DOHH2 (cell line): Measurements from ENCODE around the gene SLC39A11.
"Not testable (repeated sequence)": the region's sequence is repeated elsewhere in the genome, so short reads cannot be mapped to it uniquely, and the experiment has no call there.

Source experiments
- H3F3A ChIP-seq: fragments of 200-600 bp; sonication (generic), shearing (Covaris generic); 2 replicates; pipeline ENCODE4 v1.6.0; 2016; ENCODE audit warnings: antibody characterized with exemption, mild to moderate bottlenecking; ENCODE audit not compliant: control insufficient read depth, insufficient read depth
- H3K27ac ChIP-seq: fragments of 200-600 bp; sonication (generic); 2 replicates; pipeline ENCODE4 v1.5.1; 2014; ENCODE audit warnings: low read depth, mild to moderate bottlenecking, low read length, moderate library complexity
- H3K27me3 ChIP-seq: fragments of 200-600 bp; sonication (generic); 2 replicates; pipeline ENCODE4 v1.6.1; 2014; ENCODE audit warnings: mild to moderate bottlenecking, low read length, mixed read lengths; ENCODE audit not compliant: control insufficient read depth
- H3K36me3 ChIP-seq: fragments of 200-600 bp; sonication (generic); 2 replicates; pipeline ENCODE4 v1.6.1; 2014; ENCODE audit warnings: mild to moderate bottlenecking, low read length, moderate library complexity, mixed read lengths; ENCODE audit not compliant: control insufficient read depth
- H3K4me1 ChIP-seq: fragments of 200-600 bp; sonication (generic); 2 replicates; pipeline ENCODE4 v1.6.1; 2014; ENCODE audit warnings: mild to moderate bottlenecking, low read length, mixed read lengths; ENCODE audit not compliant: control insufficient read depth
- H3K4me2 ChIP-seq: fragments of 200-600 bp; sonication (generic); 2 replicates; pipeline ENCODE4 v1.6.0; 2014; ENCODE audit warnings: mild to moderate bottlenecking, low read length, moderate library complexity
- H3K4me3 ChIP-seq: fragments of 200-600 bp; sonication (generic); 2 replicates; pipeline ENCODE4 v1.5.1; 2014; ENCODE audit warnings: mild to moderate bottlenecking, low read length, mixed read lengths
- H3K79me2 ChIP-seq: fragments of 200-600 bp; sonication (generic); 2 replicates; pipeline ENCODE4 v1.6.1; 2014; ENCODE audit warnings: mild to moderate bottlenecking, low read length, mixed read lengths; ENCODE audit not compliant: control insufficient read depth
- H3K9me2 ChIP-seq: fragments of 200-600 bp; sonication (generic); replicated peaks from 2 replicates; pipeline ENCODE4 v1.6.1; 2014; ENCODE audit warnings: mild to moderate bottlenecking, low read length, mixed read lengths; ENCODE audit not compliant: control insufficient read depth
- H3K9me3 ChIP-seq: fragments of 200-600 bp; sonication (generic); 2 replicates; pipeline ENCODE4 v1.6.1; 2014; ENCODE audit warnings: antibody characterized with exemption, low read length, mixed read lengths; ENCODE audit not compliant: control insufficient read depth, insufficient read depth
- H4K20me1 ChIP-seq: fragments of 200-600 bp; sonication (generic); 2 replicates; pipeline ENCODE4 v1.6.0; 2014; ENCODE audit warnings: low read depth, mild to moderate bottlenecking, antibody characterized with exemption, low read length, moderate library complexity; ENCODE audit not compliant: control insufficient read depth, insufficient read depth
- EZH2phosphoT487 ChIP-seq: fragments of 200-600 bp; sonication (generic); IDR thresholded peaks from 2 replicates; pipeline ENCODE4 v1.6.1; 2017; ENCODE audit warnings: borderline replicate concordance, mild to moderate bottlenecking, antibody characterized with exemption, low read length, moderate library complexity, mixed read lengths
- TF ChIP-seq, protein P1 (sequence below): fragments of 200-600 bp; sonication (generic); IDR thresholded peaks from one replicate; pipeline ENCODE4 v1.5.1; 2014; ENCODE audit warnings: antibody characterized with exemption, mild to moderate bottlenecking, low read depth, low read length; ENCODE audit not compliant: poor library complexity, severe bottlenecking

Gene SLC39A11

DNA sequence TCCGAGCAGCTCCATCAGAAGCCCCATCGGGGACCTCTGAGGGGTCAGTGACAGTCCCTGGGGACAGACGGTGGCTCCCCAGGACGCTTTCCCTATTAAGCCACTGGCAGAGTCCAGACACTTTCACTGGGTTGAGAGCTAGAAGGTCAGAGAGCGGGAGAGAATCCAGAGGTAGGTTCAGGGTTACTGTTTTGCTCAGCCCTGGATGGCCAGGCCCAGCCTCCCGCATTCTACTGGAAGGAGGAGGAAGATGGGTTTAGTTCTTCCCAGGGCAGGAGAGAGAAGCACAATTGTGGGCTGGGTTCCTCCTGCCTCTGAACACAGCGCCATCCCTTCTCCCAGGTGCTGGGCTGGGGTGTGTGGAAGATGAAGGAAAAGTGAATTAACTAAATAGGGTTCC, 452.8 kb downstream of the SLC39A11 start:
- Histone ChIP-seq H3K27me3 (no peaks in the 10 kb centered on the region), H4K20me1 (no peaks in the 10 kb centered on the region), H3F3A (no peaks in the 10 kb centered on the region), H3K27ac (no peak overlapping the region), H3K9me2 (no peaks in the 10 kb centered on the region), H3K79me2 (no peaks in the 10 kb centered on the region), H3K4me2 (no peak overlapping the region), H3K4me1 (no peaks in the 10 kb centered on the region), H3K36me3 (no peaks in the 10 kb centered on the region), H3K4me3 (no peak overlapping the region), H3K9me3 (no peaks in the 10 kb centered on the region)
- TF ChIP-seq EZH2phosphoT487: no peak
- TF ChIP-seq, protein P1, sequence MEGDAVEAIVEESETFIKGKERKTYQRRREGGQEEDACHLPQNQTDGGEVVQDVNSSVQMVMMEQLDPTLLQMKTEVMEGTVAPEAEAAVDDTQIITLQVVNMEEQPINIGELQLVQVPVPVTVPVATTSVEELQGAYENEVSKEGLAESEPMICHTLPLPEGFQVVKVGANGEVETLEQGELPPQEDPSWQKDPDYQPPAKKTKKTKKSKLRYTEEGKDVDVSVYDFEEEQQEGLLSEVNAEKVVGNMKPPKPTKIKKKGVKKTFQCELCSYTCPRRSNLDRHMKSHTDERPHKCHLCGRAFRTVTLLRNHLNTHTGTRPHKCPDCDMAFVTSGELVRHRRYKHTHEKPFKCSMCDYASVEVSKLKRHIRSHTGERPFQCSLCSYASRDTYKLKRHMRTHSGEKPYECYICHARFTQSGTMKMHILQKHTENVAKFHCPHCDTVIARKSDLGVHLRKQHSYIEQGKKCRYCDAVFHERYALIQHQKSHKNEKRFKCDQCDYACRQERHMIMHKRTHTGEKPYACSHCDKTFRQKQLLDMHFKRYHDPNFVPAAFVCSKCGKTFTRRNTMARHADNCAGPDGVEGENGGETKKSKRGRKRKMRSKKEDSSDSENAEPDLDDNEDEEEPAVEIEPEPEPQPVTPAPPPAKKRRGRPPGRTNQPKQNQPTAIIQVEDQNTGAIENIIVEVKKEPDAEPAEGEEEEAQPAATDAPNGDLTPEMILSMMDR: no peak

- H3K9me2 ChIP-seq, H3K36me3 ChIP-seq, H3K9me3 ChIP-seq, H3F3A ChIP-seq, H3K27me3 ChIP-seq, H3K79me2 ChIP-seq, H3K4me1 ChIP-seq, H3K4me3 ChIP-seq, H3K4me2 ChIP-seq, H3K27ac ChIP-seq, H4K20me1 ChIP-seq: not testable (repeated sequence)
These were observed 453.6 kb downstream of the SLC39A11 start for GRCh38 chr17:72638932-72639331.

DNA sequence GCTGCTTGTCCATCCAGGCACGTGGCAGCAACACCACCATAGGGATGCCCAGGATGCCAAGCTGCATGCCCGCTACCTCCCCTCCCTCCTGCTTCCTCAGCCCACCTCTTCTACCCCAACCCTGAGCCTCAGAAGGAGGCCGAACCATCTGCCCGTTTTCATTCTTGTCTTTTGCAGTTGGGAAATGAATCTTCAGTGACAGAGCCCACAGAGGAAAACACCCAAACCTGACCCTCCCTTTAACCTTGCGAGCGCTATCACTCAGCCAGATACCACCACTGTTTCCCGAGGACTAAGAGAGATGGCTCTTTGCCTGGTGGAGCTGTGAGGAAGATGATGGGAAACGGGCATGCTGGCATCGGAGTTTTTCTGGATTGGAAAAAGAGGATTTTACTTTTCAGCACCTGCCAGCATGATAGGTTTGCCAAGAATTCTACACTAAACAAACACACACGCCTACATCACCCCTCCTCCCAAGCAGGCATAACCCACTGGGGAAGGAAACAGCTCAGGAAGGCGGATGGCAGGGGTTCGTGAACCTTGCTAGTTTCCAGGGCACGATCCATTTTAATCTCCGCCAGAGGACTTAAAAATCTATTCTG, 457.4 kb downstream of the SLC39A11 start:
- H3K27me3 ChIP-seq: no peaks in the 10 kb centered on the region
- no peaks in the 10 kb centered on the region for H3K9me3 ChIP-seq
- H3K4me2 ChIP-seq: no peak overlapping the region
- no peaks in the 10 kb centered on the region for H3K79me2 ChIP-seq
- H3K4me1 ChIP-seq: no peaks in the 10 kb centered on the region
- no peaks in the 10 kb centered on the region for H3K9me2 ChIP-seq
- H3K36me3 ChIP-seq: no peaks in the 10 kb centered on the region
- H4K20me1 ChIP-seq: no peaks in the 10 kb centered on the region
- no peak for TF ChIP-seq EZH2phosphoT487
- TF ChIP-seq, protein P1: no peak
- H3K4me3 ChIP-seq: no peak overlapping the region
- H3K27ac ChIP-seq: no peak overlapping the region
- H3F3A ChIP-seq: no peaks in the 10 kb centered on the region

DNA sequence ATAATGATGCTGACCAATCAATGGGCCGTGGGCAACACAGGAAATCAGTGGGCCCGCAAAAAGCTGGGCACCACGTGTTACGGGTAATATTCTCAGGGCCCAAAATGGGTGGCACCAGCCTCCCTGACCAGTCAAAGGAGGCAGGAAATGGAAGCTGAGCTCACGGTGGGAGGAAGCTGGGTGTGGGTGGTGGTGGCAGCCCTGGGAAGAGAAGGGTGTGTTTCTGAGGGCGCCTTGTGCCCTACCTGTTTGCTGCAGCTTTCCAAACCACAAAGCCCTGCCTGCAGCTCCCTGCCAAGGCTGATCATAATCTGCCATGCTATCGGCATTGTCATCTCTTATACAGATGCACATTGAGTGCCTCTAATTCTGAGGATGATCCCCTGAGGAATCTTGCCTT, 457.9 kb downstream of the SLC39A11 start:
- Histone ChIP-seq H3K9me2 (no peaks in the 10 kb centered on the region), H3K4me1 (no peaks in the 10 kb centered on the region), H3K27ac (no peak overlapping the region), H3K36me3 (no peaks in the 10 kb centered on the region), H3K79me2 (no peaks in the 10 kb centered on the region), H4K20me1 (no peaks in the 10 kb centered on the region), H3K9me3 (no peaks in the 10 kb centered on the region), H3K27me3 (no peaks in the 10 kb centered on the region), H3F3A (no peaks in the 10 kb centered on the region), H3K4me3 (no peak overlapping the region), H3K4me2 (no peak overlapping the region)
- TF ChIP-seq, protein P1: no peak
- TF ChIP-seq EZH2phosphoT487: no peak
